Stimulated activated CD4-positive, alpha-beta T cell treated with anti-CD3 and anti-CD28 coated beads, Interleukin-15, amount 100 ng/mL, for 1 hour (primary cell): ENCODE results near the gene FLNA.
A peak's percentile ranks its signal among the peaks of the same experiment; 100 is the strongest.
"Not testable (repeated sequence)": the region's sequence is repeated elsewhere in the genome, so short reads cannot be mapped to it uniquely, and the experiment has no call there.

Source experiments
- DNase-seq, 2 donors: peaks; one replicate each; pipeline ENCODE4 v3.0.0-alpha.2; 2020; ENCODE audit warnings: low read depth in 1 of 2, low spot score in 1 of 2

The FLNA gene, protein sequence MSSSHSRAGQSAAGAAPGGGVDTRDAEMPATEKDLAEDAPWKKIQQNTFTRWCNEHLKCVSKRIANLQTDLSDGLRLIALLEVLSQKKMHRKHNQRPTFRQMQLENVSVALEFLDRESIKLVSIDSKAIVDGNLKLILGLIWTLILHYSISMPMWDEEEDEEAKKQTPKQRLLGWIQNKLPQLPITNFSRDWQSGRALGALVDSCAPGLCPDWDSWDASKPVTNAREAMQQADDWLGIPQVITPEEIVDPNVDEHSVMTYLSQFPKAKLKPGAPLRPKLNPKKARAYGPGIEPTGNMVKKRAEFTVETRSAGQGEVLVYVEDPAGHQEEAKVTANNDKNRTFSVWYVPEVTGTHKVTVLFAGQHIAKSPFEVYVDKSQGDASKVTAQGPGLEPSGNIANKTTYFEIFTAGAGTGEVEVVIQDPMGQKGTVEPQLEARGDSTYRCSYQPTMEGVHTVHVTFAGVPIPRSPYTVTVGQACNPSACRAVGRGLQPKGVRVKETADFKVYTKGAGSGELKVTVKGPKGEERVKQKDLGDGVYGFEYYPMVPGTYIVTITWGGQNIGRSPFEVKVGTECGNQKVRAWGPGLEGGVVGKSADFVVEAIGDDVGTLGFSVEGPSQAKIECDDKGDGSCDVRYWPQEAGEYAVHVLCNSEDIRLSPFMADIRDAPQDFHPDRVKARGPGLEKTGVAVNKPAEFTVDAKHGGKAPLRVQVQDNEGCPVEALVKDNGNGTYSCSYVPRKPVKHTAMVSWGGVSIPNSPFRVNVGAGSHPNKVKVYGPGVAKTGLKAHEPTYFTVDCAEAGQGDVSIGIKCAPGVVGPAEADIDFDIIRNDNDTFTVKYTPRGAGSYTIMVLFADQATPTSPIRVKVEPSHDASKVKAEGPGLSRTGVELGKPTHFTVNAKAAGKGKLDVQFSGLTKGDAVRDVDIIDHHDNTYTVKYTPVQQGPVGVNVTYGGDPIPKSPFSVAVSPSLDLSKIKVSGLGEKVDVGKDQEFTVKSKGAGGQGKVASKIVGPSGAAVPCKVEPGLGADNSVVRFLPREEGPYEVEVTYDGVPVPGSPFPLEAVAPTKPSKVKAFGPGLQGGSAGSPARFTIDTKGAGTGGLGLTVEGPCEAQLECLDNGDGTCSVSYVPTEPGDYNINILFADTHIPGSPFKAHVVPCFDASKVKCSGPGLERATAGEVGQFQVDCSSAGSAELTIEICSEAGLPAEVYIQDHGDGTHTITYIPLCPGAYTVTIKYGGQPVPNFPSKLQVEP (N-terminal part only)

GRCh38 chrX:154374313-154375155 is at the start of gene FLNA:
TSS of gene FLNA (minus strand) at chrX:154374634. CDS start at chrX:154371245, 3,389 bp downstream.
- no peak for DNase-seq

- no peak for DNase-seq
Observed at GRCh38 chrX:154420402-154420756, 45.9 kb upstream of the FLNA start.

DNA sequence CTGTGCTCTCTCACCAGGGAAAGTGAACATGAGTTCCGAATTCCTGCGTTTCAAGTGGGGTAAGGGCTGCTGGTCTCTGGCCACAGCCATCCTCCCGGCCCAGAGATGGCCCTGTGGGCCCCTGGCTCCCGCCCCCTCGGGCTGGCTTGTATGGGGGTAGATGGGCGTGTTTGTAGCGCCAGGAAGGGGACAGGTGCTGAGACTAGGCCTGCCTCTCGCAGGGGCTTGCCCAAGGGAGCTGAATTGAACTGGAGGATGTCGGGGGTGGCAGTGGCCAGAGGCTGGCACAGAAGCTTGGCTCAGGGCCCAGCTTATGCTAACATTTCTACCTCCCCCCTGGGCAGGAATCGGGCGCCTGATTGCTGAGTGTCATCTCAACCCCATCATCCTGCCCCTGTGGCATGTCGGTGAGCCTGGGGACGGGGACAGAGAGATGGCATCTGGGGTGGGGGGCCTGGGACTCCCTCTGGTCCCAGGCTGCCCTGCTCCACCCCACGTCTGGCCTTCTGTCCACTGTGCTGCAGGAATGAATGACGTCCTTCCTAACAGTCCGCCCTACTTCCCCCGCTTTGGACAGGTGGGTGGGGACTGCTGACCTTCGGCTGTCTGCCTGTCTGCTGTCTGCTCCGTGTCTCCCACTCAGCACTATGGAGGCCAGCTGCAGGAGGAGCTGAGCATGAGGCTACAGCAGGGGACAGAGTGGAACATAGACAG is 45.4 kb upstream of the FLNA start:
- DNase-seq = no peak

GRCh38 chrX:154419189-154419588 is 44.8 kb upstream of the FLNA start:
- DNase-seq = no peak

GRCh38 chrX:154417157-154417556 is 42.7 kb upstream of the FLNA start:
- no peak for DNase-seq

- no peak for DNase-seq
Observed at GRCh38 chrX:154413142-154413541, 38.7 kb upstream of the FLNA start.

DNA sequence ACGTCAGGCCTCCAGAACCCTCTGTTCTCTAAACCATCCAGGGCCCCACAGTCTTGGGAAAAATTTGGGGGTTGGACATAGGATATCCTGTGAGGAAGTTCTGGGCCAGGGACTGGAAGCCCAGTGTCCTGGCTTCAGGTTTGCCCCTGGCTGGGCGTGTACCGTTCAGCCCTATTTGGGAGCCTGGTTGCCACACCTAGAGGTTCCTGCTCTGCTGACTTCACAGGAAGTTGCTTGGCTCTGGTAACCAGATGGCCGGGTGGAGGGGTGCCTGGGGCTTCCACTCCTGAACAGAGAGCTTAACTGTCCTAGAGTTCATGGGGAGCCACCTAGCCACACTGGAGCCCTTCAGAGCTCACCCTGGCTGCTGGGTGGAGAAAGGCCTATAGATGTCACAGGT is 38.0 kb upstream of the FLNA start:
- no peak for DNase-seq

GRCh38 chrX:154411981-154412340 is 37.5 kb upstream of the FLNA start:
- peak in 1 of 2 donors; percentile 45 for DNase-seq

- no peak for DNase-seq
Observed at GRCh38 chrX:154409222-154409871, 34.9 kb upstream of the FLNA start, which contains the start of gene DNASE1L1. TSS of gene DNASE1L1 (minus strand) at chrX:154409254. CDS start at chrX:154405568, 3,686 bp downstream.

DNA sequence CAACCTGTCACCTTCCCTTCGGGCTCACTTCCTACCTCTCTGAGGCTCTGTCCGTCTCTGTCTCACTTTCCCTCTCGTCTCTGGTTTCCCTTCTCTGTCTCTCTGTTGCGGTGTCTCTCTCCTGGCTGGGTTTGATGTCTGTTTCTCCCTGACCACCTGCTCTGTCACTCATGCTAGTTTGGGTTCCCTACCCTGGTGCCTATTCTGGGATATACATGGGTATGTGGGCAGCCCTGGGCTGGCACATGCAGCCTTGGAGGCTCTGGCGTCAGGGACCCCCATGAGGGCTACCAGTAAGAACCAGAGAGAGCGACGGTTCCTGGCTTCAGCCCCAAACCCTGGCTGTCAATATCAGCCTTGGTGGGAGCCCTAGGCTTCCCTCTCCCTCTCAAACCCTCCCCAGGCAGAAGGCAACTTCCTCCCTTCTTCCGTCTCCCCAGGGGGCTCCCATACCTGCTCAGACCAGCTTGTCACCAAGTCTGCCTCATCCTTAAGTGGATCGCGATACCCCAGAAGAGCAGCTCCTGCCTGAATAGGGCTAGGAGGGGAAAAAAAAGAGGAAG is 34.3 kb upstream of the FLNA start:
- no peak for DNase-seq

DNA sequence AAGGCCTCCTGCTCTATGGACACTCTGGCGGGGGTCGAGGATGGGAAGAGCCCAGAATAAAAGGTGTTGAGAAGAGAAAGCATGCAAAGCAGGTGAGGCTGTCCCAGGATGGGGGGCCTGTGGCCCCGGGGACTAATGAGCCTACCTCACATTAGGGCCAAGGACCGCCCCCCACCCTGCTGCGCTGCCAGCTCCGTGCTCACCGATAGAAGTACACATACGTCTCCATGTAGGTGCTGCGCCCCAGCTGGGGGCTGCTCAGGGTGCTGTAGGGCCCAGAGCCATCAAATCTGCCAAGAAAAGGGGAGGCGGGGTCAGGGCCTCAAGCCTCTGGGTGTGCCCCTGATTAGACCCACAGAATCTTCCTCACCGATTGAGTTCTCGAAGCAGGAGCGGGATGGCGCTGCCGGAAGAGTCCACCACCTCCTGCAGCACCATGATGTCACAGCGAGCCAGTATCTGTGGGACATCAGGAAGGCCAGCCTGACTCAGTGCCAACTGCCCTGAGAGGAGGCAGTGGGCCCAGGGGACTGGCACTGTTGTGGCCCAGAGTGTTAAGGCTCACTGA is 30.3 kb upstream of the FLNA start:
- DNase-seq = no peak

- DNase-seq = no peak
Observed at GRCh38 chrX:154403858-154404257, 29.4 kb upstream of the FLNA start.

DNA sequence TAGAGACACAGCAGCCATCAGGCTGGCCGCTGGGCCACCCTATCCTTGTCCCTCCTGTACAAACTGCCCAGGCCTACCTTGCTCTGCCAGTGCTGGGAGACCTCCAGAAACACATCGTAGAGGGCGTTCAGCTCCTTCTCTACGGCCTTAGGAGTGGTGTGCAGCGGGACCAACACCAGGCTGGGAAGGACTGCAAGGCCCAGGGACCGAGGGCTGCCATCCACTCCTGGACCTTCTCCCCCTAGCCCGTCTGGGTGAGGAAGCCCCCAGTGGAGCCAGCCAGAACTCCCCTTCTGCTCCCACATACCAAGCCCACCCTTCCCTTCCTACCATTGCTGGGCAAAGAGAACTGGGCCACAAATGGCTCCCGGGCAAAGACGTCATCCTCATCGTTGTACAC is 28.8 kb upstream of the FLNA start:
- DNase-seq = no peak

DNA sequence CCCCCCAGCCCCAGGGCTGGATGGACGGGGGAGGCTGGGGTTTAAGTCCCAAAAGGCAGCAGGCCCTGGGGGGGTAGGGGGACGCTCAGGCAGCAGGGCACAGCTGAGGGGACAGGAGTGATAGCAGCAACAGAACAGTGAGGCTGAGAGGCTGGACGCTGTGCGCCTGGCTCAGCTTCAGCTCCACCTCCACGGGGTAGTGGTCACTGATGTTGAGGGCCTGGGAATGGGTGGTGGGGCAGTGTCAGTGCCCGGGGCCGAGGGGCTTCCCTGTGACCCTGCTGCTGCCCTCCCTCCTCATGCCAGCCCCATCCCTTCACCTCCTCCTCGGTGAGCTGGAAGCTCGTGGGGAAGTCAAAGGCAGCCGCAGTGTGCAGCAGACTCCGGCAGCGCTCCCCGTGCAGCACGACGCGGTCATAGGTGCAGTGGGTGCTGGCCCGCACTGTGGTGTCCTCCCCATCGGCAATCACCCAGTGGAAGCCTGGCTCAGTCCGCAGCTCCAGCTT is 28.2 kb upstream of the FLNA start:
- no peak for DNase-seq

GRCh38 chrX:154401918-154402621 is 27.6 kb upstream of the FLNA start:
- no peak for DNase-seq

DNA sequence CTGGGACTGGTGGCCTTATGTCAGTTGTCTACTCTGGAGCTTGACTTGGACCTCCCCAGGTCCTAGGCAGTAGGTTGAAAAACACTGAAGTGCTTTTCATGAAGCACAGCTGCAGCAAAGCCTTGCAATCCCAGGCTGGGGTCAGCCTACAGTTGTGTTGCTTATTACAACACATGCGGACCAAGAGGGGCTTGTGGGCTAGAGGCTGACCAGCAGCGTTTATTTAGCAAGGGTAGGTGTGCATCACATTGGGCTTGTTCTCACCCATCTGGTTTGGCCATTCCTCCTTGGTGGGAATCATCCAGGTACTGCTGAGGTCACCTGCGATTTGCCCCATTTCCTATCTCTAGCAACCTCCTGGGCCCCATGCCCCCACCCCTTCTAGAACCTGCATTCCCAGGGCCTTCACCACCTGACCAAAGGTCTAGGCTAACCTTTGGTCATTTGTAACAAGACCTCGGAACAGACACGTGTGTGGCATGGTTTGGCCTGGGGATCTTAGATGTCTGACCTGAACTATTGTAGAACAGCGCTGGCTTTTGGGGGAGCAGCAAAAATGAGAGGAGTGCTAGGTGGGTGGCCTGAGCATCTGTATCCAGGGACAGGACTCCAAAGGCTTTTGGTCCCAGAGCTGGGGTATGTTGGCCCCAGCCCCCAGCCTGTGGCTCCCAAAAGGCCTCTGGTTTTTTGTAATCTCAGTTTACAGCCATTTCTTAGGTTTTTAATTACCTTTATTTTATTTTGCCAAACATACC is 26.8 kb upstream of the FLNA start:
- no peak for DNase-seq

- DNase-seq = not testable (repeated sequence)
Observed at GRCh38 chrX:154400369-154400817, 26.0 kb upstream of the FLNA start.
